NK-92 (cell line): ENCODE measurements around the gene SP4.
"Not testable (repeated sequence)": the region's sequence is repeated elsewhere in the genome, so short reads cannot be mapped to it uniquely, and the experiment has no call there.

Experiments used
- DNase-seq: peaks from one replicate; lab custom pipeline; 2025; ENCODE audit not compliant: unreplicated experiment; lab: John Stamatoyannopoulos, UW

The SP4 gene

DNA sequence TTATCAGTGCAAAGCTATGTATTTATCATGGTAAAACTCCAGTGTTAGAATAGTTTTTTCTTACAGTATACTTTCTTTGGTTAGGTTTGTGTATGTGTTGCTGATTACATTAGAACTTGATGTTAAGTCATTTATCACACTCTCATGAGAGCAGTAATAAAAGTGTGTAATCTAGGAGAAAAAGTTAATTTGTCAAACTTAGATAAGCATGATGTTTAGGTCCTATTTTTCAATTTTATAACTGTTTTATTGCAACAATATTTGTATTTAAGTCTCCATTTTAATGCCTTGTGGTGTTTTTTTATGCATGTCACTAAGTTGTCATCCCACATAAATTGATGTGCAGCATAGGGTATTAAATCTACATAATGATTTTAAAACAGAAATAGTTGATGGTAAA lies 86.2 kb downstream of the SP4 start:
- DNase-seq: no peak

DNA sequence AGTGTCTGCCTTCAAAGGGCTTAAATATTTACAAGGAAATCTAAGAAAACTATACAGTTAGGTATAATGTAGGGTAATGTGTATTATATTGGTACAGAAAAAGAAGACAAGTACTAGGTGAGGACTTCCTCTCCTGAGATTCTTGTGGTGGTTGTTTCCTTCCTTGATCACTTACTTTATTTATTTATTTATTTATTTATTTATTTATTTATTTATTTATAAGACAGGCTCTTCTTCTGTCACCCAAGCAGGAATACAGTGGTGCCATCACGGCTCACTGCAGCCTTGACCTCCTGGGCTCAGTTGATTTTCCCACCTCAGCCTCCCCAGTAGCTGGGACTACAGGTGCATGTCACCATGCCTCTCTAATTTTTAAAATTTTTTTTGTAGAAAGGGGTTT lies 96.8 kb downstream of the SP4 start:
- DNase-seq: no peak

DNA sequence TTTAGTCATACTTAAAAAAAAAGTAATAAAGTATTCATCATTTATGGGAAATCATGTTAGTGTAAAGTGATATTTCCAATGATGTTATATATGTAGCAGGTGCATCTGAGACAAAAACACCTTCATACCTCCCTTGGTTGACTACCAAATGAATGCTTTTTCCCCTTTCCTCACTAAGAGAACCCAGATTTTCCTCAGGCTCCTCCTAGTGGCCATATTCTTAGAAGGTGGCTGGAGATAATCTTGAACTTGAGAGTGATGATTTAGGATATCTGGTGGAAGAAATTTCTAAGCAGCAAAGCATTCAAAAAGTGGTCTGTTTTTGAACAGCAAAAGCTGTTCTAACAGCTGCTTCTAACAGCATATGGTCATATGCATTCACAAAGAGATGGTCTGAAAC lies 98.1 kb downstream of the SP4 start:
- no peak for DNase-seq

DNA sequence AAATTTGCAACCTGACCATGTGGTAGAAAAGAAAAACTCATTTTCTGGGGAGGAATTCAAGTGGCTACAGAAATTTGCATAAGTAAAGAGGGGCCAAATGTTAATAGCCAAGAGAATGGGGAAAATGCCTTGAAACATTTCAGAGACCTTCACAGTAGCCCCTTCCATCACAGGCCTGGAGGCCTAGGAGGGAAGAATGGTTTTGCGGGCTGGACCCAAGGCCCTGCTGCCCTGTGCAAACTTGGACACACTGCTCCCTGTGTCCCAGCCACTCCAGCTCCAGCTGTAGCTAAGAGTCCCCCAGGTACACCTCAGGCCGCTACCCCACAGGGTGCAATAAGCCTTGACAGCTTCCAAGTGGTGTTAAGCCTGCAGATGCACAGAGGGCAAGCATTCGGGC lies 98.6 kb downstream of the SP4 start:
- DNase-seq: no peak

DNA sequence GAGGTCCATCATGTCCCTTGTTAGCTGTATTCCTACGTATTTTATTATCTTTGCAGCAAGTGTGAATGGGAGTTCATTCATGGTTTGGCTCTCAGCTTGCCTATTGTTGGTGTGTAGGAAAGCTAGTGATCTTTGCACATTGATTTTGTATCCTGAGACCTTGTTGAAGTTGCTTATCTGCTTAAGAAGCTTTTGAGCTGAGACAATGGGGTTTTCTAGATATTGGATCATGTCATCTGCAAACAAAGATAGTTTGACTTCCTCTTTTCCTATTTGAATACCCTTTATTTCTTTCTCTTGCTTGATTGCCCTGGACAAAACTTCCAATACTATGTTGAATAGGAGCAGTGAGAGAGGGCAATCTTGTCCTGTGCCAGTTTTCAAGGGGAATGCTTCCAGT lies 104.6 kb downstream of the SP4 start:
- not testable (repeated sequence) for DNase-seq

DNA sequence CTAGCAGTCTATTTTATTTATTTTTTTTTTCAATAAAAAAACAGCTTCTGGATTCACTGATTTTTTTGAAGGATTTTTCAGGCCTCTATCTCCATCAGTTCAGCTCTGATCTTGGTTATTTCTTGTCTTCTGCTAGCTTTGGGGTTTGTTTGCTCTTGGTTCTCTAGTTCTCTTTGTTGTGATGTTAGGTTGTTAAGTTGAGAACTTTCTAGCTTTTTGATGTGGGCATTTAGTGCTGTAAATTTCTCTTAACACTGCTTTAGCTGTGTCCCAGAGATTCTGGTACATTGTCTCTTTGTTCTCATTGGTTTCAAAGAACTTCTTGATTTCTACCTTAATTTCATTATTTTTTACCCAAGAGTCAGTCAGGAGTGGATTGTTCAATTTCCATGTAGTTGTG lies 105.8 kb downstream of the SP4 start:
- not testable (repeated sequence) for DNase-seq

DNA sequence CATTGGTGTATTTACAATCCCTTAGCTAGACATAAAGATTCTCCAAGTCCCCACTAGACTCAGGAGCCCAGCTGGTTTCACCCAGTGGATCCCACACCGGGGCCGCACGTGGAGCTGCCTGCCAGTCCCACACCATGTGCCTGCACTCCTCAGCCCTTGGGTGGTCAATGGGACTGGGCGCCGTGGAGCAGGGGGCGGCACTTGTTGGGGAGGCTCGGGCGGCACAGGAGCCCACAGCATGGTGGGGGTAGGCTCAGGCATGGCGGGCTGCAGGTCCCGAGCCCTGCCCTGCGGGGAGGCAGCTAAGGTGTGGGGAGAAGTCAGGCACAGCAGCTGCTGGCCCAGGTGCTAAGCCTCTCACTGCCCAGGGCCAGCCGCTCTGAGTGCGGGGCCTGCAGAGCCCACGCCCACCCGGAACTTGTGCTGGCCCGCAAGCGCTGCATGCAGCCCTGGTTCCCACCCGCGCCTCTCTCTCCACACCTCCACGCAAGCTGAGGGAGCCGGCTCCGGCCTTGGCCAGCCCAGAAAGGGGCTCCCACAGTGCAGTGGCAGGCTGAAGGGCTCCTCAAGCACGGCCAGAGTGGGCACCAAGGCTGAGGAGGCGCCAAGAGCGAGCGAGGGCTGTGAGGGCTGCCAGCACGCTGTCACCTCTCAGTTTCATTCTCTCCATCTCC lies 108.7 kb downstream of the SP4 start:
- DNase-seq: not testable (repeated sequence)

DNA sequence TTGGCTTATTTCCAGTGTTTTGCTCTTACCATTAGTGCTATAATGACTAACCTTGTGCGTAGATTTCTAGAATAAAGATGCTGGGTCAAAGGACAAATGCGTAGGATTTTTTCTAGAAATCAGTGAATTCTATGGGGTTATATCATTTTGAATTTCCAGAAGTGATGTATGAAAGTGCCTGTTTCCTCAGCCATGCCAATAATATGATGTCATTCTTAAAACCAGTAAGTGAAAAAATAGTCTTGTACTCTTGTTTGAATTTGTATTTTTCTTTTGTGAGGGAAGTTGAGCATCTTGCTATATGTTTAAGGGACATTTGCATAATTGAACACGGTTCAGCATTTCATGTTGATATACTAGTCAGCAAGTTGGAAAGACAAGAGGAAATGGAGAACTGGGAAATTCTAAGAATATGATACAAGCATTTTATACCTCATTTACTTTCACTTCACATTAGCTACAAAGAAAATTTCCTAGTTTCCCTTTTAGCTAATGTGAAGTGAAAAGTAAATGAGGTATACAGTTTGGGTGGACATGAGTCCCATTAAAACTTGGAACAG lies 111.1 kb downstream of the SP4 start:
- DNase-seq: no peak

DNA sequence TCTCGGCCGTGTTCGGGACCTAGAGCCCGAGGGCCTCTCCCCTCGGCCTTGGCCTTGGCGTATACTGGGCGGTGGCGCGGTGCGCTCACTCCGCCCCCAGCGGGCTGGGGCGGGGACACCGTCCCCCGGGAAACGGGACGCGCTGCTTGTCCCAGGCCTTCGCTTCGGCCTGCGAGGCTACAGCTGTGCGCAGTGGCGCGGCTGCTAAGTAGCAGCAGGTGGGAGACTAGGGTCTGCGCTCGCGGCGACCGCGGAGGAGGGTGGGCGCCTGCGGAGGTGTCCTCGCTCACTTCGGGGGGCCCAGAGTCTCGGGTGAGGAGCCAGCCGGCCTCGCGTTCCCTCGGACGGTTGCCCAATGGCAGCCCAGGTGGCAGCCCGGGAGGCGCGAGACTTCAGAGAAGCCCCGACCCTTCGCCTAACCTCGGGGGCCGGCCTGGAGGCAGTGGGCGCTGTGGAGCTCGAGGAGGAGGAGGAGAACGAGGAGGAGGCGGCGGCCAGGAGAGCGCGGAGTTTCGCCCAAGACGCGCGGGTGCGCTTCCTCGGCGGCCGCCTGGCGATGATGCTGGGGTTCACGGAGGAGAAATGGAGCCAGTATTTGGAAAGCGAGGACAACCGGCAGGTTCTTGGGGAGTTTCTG lies 115.1 kb downstream of the SP4 start, which contains the start of gene DNAH11:
DNAH11 (plus strand) TSS at position 149 of the 637 bp plus-strand sequence; CDS start at position 356, 207 bp downstream.
- DNase-seq: no peak

DNA sequence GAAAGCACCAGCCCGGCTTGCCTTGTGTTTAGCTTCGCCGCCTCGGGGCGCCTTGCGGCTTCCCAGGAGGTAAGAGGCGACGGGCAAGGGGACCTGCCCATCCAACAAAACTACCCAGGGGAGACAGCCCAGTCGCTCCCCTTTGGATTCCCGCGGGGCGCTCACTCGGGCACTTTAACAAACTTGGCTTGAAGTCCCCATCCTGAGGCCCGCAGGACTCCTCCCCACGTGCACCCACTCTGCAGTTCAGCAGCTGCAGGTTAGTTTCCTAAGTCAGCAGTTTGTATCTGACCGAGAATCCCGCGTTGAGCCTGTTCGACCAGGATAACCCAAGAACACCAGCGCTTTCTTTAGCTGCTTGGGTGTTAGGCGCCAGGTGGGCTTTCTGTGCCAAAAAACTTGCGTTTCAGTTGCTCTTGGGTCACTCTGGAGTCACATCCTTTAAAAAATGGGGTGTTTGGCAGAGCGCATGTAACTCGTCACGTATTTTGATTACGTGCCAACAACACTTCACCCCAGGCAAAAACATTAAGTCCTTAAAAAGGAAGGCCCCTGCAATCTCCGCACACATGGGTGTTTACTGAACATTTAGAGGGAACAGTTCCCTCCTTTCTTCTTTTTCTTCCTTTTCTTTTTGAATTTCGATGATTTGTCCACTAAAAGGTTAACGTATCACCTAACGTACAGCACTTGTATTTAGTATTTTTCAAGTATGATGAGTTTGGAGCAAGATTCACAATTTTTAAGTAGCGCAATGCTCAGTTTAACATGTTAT lies 115.8 kb downstream of the SP4 start:
- no peak for DNase-seq

DNA sequence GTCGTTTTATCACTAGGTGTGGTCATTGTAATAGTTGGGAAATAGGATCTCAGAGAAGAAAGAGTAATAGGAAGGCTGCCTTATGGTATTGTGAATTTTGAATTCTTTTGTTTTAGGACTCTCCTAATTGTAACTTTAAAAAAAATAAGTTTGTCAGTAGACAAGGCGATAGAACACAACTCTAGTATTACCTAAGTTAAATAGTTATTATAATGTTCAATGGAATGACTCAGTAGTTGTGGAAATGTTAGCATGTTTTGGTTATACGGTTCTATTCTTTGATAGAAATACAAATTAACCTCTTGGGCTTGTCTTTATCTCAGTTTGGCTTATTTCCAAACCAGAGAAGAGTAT lies 116.4 kb downstream of the SP4 start:
- no peak for DNase-seq

DNA sequence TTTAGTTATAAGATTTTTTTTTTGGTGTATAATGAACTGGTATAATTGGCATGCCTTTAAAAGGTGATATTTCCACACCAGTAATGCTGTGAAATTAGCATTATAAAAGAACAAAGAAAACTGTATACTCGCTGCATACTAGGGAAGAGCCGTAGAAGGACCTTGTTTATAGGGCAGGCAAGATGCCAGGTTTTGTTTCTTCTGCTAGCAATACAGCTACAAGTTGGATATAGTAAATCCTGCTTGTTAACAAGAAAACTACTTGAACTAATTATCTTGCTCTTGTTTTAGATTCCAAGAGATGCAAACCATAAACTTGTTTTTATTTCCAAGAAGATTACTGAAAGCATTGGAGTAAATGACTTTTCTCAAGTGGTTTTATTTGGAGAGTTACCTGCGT lies 116.8 kb downstream of the SP4 start:
- no peak for DNase-seq

DNA sequence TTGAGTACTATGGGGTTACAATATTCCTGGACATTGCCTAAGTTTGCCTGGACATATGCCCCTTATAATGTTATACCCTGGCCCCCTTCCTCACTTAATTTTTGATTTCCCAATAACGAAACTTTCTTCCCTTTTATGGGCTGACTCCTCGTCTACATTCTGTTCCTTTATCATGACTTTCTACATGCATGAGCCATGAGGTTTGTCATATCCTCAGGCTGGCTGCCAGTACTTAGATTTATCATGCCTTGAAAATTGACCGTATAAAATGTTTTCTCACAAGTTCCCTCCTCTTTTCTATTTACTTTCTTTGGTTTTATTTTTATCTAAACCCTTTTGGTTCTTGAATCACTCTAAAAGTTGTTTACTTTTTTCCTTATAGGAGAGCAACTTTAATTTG lies 119.6 kb downstream of the SP4 start:
- DNase-seq: no peak

DNA sequence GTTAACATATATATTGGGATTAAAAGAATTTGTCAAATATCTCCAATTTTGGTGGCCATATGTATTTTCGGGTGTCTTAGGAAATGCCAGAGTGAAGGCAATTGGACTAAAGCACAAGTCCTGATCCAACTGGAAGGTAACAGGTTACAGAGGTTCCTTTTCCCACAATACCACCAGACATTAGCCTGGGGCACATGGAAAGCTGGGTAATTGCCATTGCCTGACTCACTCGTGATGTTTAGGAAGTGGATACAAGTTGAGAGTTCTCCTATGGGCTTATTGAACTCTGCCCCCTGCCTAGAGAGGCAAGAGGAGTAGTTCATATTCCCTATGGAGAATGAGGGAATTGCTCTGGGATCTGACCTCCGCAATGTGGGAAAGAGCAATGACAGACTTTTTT lies 120.6 kb downstream of the SP4 start:
- no peak for DNase-seq

DNA sequence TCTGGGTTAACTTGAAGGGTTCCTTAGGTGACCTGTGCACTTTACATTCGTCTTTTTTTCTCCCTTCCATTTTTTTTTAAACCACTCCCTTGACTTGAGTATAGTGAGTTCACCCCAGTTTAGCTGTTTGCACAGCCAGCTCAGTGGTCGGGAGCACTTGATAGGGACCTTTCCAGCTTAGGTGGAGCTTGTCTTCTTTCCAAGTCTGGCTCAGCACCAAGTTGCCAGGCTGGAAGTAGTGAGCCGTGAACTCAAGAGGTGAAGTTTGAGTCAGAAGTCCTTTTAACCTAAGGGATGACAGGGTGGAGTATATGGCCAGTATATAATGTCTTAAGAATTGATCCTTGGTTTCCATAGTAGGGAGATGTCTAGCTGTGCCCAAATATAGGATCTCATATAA lies 122.2 kb downstream of the SP4 start:
- DNase-seq: no peak

DNA sequence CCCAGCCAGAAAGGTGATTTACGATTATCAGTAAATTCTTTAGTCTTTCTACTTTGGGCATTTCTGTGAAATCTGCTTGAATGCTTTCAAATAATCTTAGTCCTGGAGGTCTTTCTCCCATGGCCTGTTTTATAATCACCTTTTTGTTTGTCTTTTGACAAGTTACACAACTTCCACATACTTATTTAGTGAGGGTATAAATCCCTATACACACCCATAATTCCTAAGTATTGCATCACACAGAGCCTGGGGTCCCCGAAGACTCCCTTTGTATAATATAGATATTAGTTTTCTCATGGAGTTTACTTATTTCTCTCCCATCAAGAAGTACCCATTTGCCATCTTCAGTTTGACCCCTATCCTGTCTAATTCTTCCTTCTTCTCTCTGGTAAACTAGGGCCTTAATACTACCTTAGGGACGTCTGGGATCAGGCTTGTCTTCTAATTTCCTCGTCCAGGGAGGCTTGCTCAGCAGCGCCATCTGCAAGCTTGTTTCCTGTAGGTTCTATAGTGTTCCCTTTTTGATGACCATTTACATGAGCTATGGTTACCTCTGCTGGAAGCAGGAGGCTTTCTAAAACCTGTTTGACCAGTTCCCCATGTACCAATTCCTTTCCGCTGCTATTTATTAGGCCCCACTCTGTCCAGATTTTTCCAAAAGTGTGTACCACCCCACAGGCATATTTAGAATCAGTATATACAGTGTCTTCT lies 123.1 kb downstream of the SP4 start:
- no peak for DNase-seq

DNA sequence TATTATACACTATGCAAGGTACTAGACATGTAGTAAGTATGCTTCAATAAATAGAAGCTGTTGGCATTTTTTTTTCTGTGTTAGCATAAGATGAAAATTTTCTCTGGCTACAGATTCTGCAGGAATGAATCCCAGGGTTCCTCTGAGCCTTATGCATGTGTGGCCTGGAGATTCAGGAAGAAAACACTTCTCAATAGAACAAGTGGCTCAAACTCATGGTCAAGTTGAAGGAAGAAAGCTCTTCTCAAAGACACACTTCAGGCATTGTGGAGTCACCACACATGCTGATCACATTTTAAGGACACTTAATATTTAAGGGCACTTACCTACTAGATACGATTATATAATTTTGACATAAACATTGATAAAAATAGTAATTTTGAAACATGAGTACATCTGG lies 134.5 kb downstream of the SP4 start:
- no peak for DNase-seq
